ENCODE results near the gene RAB44. TPM values are rescaled to one million over a fixed set of nuclear protein-coding genes. Genes with fewer than 3 reads are reported as not detected.

RAB44 gene
- total and polyA plus RNA-seq, 4 donors: 0.29 to 0.66 TPM; not detected in 2

DNA sequence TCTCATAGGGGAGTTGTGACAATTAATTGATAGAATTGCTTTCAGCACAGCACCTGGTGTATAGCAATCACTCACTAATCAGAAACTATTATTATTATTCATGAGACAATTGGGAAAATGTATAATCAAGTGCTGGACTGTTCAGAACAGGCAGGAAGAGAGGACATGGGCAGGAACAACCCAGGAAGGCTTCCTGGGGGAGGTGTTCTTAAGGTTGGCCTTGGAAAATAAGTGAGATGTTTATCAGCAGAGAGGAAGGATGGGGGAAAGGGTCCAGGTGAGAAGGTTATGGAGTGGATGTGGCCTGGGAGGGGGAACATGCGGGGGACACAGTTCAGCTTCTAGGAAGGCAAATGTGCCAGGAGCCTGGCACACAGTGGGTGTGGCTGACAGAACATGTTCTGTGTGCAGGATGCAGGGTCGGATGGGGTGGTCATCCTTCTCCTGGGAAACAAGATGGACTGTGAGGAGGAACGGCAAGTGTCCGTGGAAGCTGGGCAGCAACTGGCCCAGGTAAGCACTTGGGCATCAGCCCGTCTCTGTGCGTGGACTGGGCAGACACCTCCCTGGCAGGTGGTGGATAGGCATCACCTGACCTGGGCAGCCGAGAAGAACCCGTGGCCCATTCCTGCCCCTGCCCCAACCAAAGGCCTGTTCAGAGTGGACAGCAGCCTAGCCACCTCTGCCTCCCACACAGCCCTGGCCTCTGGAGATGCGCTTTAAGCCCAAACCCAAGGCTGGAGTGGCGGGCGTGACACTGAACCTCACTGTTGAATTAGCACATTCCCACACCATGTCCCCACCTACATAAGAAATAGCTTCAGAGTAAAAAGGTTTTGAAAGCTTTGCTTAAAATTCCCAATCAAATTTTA lies 30.9 kb downstream of the RAB44 start:
- Histone ChIP-seq H3K4me1 (ENCODE audit: control insufficient read depth in 1 of 2, insufficient read depth in 2 of 2, low read length in 2 of 2) (no peaks in the 10 kb centered on the region), H3K27ac (ENCODE audit: low read depth in 1 of 2, low read length in 2 of 2) (no peak overlapping the region), H3K27me3 (ENCODE audit: control insufficient read depth in 1 of 2, insufficient read depth in 2 of 2, low read length in 1 of 2) (no peaks in the 10 kb centered on the region), H3K36me3 (ENCODE audit: control insufficient read depth in 1 of 2, insufficient read depth in 2 of 2, low read length in 1 of 2) (no peaks in the 10 kb centered on the region), H3K9me3 (ENCODE audit: control insufficient read depth, low read length) (no peaks in the 10 kb centered on the region), H3K4me3 (ENCODE audit: low read length in 2 of 2) (no peak overlapping the region)
- intact Hi-C loops (cut with DNase I): no loop called here
- DNase-seq: peak in 1 of 2 donors; percentile 74
- WGBS, 2 donors: 90 to 92% methylated on average over 11 of the region's 11 CpGs
- ATAC-seq (ENCODE audit: low FRiP score): no peak

DNA sequence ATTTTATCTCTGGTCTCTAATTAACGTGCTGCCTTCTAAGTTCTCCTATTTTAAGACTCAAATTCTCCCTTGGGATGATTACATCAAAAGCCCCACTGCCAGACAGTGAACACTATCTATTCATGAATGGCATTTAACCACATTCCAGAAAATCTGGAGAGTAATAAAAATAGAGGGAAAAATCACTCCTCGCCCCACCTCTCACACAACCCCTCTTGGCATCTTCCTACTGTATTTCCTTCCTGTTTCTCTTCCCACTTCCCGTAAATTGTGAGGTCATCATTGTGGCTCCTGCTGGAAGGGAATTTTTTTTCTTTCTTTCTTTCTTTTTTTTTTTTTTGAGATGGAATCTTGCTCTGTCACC lies 31.5 kb downstream of the RAB44 start:
- H3K4me3 ChIP-seq (ENCODE audit: low read length in 2 of 2): no peak overlapping the region
- 40 to 43% methylated on average over 3 of the region's 3 CpGs for WGBS, 2 donors
- H3K27ac ChIP-seq (ENCODE audit: low read depth in 1 of 2, low read length in 2 of 2): no peak overlapping the region
- no peaks in the 10 kb centered on the region for H3K9me3 ChIP-seq (ENCODE audit: control insufficient read depth, low read length)
- H3K36me3 ChIP-seq (ENCODE audit: control insufficient read depth in 1 of 2, insufficient read depth in 2 of 2, low read length in 1 of 2): no peaks in the 10 kb centered on the region
- DNase-seq (no peak), ATAC-seq (ENCODE audit: low FRiP score) (no peak)
- H3K4me1 ChIP-seq (ENCODE audit: control insufficient read depth in 1 of 2, insufficient read depth in 2 of 2, low read length in 2 of 2): no peaks in the 10 kb centered on the region
- intact Hi-C loops (cut with DNase I): no loop called here
- H3K27me3 ChIP-seq (ENCODE audit: control insufficient read depth in 1 of 2, insufficient read depth in 2 of 2, low read length in 1 of 2): no peaks in the 10 kb centered on the region

DNA sequence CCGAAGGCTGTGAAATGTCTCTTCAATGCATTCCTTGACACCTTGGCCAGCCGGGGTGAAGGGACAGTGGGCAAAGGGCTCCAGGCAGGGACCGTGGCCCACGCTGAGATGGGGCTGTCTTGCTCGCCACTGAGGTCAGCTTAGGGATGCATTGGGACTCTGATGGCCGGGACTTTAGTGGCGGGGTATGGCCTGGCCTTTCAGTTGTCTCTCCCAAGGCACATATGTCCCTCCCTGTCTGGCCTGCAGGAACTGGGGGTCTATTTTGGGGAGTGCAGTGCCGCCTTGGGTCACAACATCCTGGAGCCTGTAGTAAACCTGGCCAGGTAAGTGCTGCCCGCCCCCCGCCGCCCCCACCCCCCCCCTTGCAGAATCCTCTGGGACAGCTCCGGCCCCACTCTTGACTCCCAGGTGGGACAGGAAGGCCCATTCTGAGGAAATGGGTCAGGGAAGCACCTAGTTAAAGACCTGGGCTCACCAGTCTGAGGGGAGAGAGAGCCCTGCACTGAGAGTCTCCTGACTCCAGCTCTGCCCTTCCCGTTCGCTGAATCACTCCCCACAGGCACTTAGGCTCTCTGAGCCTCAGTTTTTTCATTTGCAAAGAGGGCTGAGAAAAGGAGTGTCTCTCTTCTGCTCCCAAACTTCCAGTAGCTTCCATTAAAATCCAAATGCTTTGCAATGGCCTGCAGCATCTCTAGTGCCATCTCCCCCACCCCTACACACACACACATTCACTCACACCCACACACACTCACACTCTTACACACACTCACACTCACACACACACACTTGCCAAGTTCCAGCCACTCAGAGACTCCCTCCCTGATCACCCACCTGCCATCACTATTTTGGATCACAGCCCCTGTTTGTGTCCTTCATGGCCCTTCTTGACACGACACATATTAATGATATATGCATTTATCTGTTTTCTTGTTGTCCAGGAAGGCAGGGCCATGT lies 33.1 kb downstream of the RAB44 start:
- 92 to 93% methylated on average over 11 to 15 of the region's 15 CpGs for WGBS, 2 donors
- intact Hi-C loops (cut with DNase I): loop anchor here in 1 of 2 donors (5.0 kb wide), 2 partner anchors 48 to 113 kb away; no protein-coding TSS in a partner anchor
- Histone ChIP-seq H3K4me3 (ENCODE audit: low read length in 2 of 2) (no peak overlapping the region), H3K36me3 (ENCODE audit: control insufficient read depth in 1 of 2, insufficient read depth in 2 of 2, low read length in 1 of 2) (no peaks in the 10 kb centered on the region), H3K9me3 (ENCODE audit: control insufficient read depth, low read length) (no peaks in the 10 kb centered on the region), H3K27ac (ENCODE audit: low read depth in 1 of 2, low read length in 2 of 2) (no peak overlapping the region), H3K4me1 (ENCODE audit: control insufficient read depth in 1 of 2, insufficient read depth in 2 of 2, low read length in 2 of 2) (no peaks in the 10 kb centered on the region), H3K27me3 (ENCODE audit: control insufficient read depth in 1 of 2, insufficient read depth in 2 of 2, low read length in 1 of 2) (no peaks in the 10 kb centered on the region)
- DNase-seq: peak in 1 of 2 donors; percentile 23
- ATAC-seq (ENCODE audit: low FRiP score): no peak

DNA sequence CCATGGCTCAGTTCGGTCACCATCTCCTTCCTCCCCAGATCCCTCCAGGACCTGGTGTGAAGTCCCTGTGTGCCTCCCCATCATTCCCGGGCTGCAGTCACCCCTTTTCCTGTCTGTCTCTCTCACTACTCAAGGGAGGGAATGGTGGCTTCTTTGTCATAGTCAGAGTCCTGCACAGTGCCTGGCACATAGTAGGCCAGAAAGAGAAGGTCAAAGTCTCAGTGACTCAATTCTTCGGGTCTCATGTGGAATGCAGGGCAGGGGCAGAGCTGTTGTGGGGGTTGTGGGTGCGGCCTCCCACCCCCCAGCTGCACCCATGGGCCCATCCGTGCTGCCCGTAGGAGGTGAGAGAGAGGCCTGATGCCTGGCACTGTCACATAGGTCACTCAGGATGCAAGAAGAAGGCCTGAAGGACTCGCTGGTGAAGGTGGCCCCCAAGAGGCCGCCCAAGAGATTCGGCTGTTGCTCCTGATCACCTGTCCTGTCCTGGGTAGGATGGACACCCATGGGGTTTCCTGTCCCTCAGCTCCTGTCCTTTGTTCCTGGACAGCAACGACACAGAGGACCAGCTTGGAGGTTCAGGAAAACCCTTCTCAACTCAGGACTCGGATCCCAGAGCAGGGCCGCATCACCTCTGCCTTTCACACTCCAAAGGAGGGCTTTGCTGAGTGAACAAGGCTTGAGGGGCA lies 34.1 kb downstream of the RAB44 start:
- DNase-seq: peak in 1 of 2 donors; percentile 57

DNA sequence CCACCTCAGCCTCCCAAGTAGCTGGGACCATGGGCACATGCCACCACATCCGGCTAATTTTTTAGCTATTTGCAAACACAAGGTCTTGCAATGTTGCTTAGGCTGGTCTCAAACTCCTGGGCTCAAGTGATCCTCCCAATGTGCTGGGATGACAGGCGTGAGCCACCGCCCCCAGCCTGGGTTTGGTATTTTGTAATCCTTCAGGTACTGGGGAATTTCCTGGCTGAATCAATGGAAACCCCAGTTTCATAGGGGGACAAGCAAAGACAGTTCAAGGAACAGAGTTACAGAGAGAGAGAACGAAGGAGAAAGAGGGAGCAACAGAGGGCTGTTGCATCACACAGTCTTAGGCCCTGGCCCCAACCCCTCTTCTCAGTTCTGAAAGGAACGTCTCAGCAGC lies 35.7 kb downstream of the RAB44 start:
- ATAC-seq (ENCODE audit: low FRiP score): no peak

More for the DNA sequence above, 34.1 kb downstream of the RAB44 start:
- ATAC-seq (ENCODE audit: low FRiP score): no peak
- Histone ChIP-seq H3K36me3 (ENCODE audit: control insufficient read depth in 1 of 2, insufficient read depth in 2 of 2, low read length in 1 of 2) (no peaks in the 10 kb centered on the region), H3K4me1 (ENCODE audit: control insufficient read depth in 1 of 2, insufficient read depth in 2 of 2, low read length in 2 of 2) (no peaks in the 10 kb centered on the region), H3K27me3 (ENCODE audit: control insufficient read depth in 1 of 2, insufficient read depth in 2 of 2, low read length in 1 of 2) (no peaks in the 10 kb centered on the region), H3K4me3 (ENCODE audit: low read length in 2 of 2) (no peak overlapping the region), H3K27ac (ENCODE audit: low read depth in 1 of 2, low read length in 2 of 2) (no peak overlapping the region), H3K9me3 (ENCODE audit: control insufficient read depth, low read length) (no peaks in the 10 kb centered on the region)
- intact Hi-C loops (cut with DNase I): loop anchor here in 1 of 2 donors (5.0 kb wide), 2 partner anchors 49 to 114 kb away; no protein-coding TSS in a partner anchor
- WGBS, 2 donors: 93 to 98% methylated on average over 12 of the region's 12 CpGs

DNA sequence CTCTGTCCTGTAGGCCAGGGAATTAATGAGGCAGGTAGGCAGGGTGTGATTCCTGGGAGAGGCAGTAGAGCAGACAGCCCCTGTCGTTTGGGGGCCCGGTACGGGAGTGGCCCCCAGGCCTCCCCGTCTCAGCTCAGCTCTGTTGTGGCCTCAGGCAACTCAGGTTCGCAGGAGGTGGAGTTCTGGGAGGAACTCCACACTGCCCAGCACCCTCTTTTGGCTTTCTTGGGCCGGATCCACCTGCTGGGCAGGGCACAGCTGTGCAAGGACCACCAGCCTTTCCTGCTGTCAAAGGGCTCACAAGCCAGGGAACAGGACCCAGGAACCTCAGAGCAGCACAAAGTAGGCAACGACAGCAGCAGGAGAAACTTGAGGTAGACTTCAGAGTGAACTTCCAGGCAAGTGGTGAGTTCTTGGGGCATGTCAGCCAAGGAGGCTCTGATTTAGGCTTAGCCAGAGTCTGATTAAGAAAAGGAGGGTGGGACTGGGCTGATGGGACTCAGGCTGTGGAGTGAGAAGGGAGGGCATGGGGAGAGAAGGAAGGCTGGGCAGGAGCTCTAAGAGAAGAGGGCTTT lies 36.9 kb downstream of the RAB44 start:
- Histone ChIP-seq H3K4me1 (ENCODE audit: control insufficient read depth in 1 of 2, insufficient read depth in 2 of 2, low read length in 2 of 2) (no peaks in the 10 kb centered on the region), H3K4me3 (ENCODE audit: low read length in 2 of 2) (no peak overlapping the region), H3K27me3 (ENCODE audit: control insufficient read depth in 1 of 2, insufficient read depth in 2 of 2, low read length in 1 of 2) (no peaks in the 10 kb centered on the region), H3K9me3 (ENCODE audit: control insufficient read depth, low read length) (no peaks in the 10 kb centered on the region), H3K27ac (ENCODE audit: low read depth in 1 of 2, low read length in 2 of 2) (no peak overlapping the region), H3K36me3 (ENCODE audit: control insufficient read depth in 1 of 2, insufficient read depth in 2 of 2, low read length in 1 of 2) (no peaks in the 10 kb centered on the region)
- no peak for DNase-seq
- peak; percentile 13 for ATAC-seq (ENCODE audit: low FRiP score)
- 87 to 94% methylated on average over 7 of the region's 7 CpGs for WGBS, 2 donors
- intact Hi-C loops (cut with DNase I): loop anchor here in 1 of 2 donors (5.0 kb wide), 2 partner anchors 52 to 117 kb away; no protein-coding TSS in a partner anchor

More for the DNA sequence above, 35.7 kb downstream of the RAB44 start:
- intact Hi-C loops (cut with DNase I): loop anchor here in 1 of 2 donors (5.0 kb wide), 2 partner anchors 51 to 116 kb away; no protein-coding TSS in a partner anchor
- DNase-seq: peak; percentile 10 to 45
- no peaks in the 10 kb centered on the region for H3K4me1 ChIP-seq (ENCODE audit: control insufficient read depth in 1 of 2, insufficient read depth in 2 of 2, low read length in 2 of 2)
- no peak overlapping the region for H3K4me3 ChIP-seq (ENCODE audit: low read length in 2 of 2)
- 94 to 95% methylated on average over 5 of the region's 5 CpGs for WGBS, 2 donors
- no peak overlapping the region for H3K27ac ChIP-seq (ENCODE audit: low read depth in 1 of 2, low read length in 2 of 2)
- no peaks in the 10 kb centered on the region for H3K9me3 ChIP-seq (ENCODE audit: control insufficient read depth, low read length)
- no peaks in the 10 kb centered on the region for H3K36me3 ChIP-seq (ENCODE audit: control insufficient read depth in 1 of 2, insufficient read depth in 2 of 2, low read length in 1 of 2)
- no peaks in the 10 kb centered on the region for H3K27me3 ChIP-seq (ENCODE audit: control insufficient read depth in 1 of 2, insufficient read depth in 2 of 2, low read length in 1 of 2)

DNA sequence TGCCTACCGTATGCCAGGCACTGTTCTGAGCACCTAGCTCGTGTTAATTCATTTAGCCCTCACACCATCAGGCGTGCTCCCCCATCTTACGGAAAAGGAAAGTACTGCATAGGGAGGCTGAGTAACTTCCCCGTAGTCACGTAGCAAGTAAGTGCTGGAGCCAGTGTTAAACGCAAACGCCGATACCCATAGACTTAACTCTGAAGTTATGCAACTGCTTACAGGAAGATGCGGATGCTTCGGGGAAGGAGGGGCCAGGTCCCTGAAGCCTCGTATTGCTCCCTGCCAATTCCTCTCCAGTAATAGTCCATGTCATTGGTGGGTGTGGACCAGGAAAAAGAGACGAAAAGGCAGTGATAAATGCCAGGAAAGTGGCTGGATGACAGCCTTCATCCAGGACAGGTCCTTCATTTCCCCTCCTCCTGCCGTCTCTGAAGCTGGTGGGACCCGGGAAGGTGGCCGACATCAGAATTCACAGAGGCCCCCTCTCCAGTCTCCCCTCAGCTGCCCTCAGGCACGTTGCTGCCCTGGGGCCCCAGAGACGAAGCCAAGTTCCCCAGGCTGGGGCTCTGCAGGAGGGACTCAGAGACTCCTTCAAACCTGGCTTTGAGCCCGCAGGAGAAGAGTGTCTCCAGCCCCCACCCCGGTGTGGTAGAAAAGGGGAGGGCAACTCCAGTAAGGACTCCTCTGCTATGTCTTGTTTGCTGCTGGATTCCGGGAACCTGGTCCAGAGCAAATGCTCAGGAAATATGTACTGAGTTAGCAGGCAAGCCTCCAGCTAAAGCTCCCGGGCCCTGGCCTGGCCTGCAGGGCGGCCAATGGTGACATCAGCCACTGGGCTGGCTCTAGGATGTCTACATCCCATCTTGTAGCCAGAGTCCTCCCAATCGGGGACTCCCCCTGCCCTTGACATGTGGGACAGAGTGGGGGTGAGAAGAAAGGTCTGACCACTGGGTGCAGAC lies 37.8 kb downstream of the RAB44 start:
- H3K27ac ChIP-seq (ENCODE audit: low read depth in 1 of 2, low read length in 2 of 2): peak overlapping the region in 1 of 2 donors; percentile 34
- WGBS, 2 donors: 3 to 6% methylated on average over 24 of the region's 24 CpGs
- no peaks in the 10 kb centered on the region for H3K27me3 ChIP-seq (ENCODE audit: control insufficient read depth in 1 of 2, insufficient read depth in 2 of 2, low read length in 1 of 2)
- intact Hi-C loops (cut with DNase I): no loop called here
- H3K9me3 ChIP-seq (ENCODE audit: control insufficient read depth, low read length): no peaks in the 10 kb centered on the region
- peak; percentile 93 for ATAC-seq (ENCODE audit: low FRiP score)
- DNase-seq: peak; percentile 93 to 94
- no peaks in the 10 kb centered on the region for H3K4me1 ChIP-seq (ENCODE audit: control insufficient read depth in 1 of 2, insufficient read depth in 2 of 2, low read length in 2 of 2)
- no peaks in the 10 kb centered on the region for H3K36me3 ChIP-seq (ENCODE audit: control insufficient read depth in 1 of 2, insufficient read depth in 2 of 2, low read length in 1 of 2)
- H3K4me3 ChIP-seq (ENCODE audit: low read length in 2 of 2): peak overlapping the region in 1 of 2 donors; percentile 14
